Stomach (tissue), 4 donors: ENCODE results near the gene HTR5A.

Experiments used
- EP300 ChIP-seq: sonication (generic); formaldehyde crosslinking; IDR thresholded peaks from one replicate; pipeline ENCODE4 v1.6.1; 2017; ENCODE audit warnings: antibody characterized with exemption
- POLR2A ChIP-seq, 4 donors: fragments of 450-650 bp; IDR thresholded peaks; one replicate each; pipeline ENCODE4 v1.6.1; 2016; ENCODE audit warnings: antibody characterized with exemption in 4 of 4, control low read depth in 2 of 4, mild to moderate bottlenecking in 1 of 4, moderate library complexity in 1 of 4
- POLR2AphosphoS5 ChIP-seq, 3 donors: sonication (generic); formaldehyde crosslinking; IDR thresholded peaks; one replicate each; pipeline ENCODE4 v1.6.1; 2016; ENCODE audit warnings: antibody characterized with exemption in 3 of 3
- TF ChIP-seq, protein P1 (sequence below), 7 experiments: fragments of 450-650 bp in 4 of 7; fragments of 200-600 bp in 3 of 7; sonication (generic) in 3 of 7; IDR thresholded peaks; one replicate each; pipeline ENCODE4 v1.5.1; 2016 to 2019; ENCODE audit warnings: antibody characterized with exemption in 7 of 7, control low read depth in 2 of 7, mild to moderate bottlenecking in 1 of 7

DNA sequence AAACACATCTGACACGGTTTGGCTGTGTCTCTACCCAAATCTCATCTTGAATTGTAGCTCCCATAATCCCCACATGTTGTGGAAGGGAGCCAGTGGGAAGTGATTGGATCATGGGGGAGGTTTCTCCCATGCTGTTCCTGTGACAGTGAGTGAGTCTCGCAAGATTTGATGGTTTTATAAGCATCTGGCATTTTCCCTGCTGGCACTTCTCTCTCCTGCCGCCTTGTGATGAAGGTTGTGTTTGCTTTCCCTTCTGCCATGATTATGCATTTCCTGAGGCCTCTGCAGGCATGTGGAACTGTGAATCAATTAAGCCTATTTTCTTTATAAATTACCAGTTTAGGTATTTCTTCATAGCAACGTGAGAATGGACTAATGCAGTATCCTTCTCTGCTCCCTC is 5.9 kb upstream of the HTR5A start:
- TF ChIP-seq, protein P1, sequence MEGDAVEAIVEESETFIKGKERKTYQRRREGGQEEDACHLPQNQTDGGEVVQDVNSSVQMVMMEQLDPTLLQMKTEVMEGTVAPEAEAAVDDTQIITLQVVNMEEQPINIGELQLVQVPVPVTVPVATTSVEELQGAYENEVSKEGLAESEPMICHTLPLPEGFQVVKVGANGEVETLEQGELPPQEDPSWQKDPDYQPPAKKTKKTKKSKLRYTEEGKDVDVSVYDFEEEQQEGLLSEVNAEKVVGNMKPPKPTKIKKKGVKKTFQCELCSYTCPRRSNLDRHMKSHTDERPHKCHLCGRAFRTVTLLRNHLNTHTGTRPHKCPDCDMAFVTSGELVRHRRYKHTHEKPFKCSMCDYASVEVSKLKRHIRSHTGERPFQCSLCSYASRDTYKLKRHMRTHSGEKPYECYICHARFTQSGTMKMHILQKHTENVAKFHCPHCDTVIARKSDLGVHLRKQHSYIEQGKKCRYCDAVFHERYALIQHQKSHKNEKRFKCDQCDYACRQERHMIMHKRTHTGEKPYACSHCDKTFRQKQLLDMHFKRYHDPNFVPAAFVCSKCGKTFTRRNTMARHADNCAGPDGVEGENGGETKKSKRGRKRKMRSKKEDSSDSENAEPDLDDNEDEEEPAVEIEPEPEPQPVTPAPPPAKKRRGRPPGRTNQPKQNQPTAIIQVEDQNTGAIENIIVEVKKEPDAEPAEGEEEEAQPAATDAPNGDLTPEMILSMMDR (IDR thresholded peaks at IDR 0.05) = no peak
- no peak for TF ChIP-seq POLR2AphosphoS5 (IDR thresholded peaks at IDR 0.05)
- TF ChIP-seq POLR2A (IDR thresholded peaks at IDR 0.05) = no peak
- TF ChIP-seq EP300 = no peak
